KBM-7 (cell line): ENCODE results near the gene SH3RF3.

ENCODE experiments used
- DNase-seq: peaks from one replicate; pipeline ENCODE4 v3.0.0-alpha.2; 2015
- in situ Hi-C: fragments of 300-500 bp; cut with MboI; formaldehyde crosslinking; loops from 2 replicates; pipeline ENCODE4 v1.14.3; 2020; ENCODE audit warnings: low sequenced_read_pairs, low pct_unique_long_range_greater_than_20kb, mixed read lengths

SH3RF3 gene

GRCh38 chr2:109188898-109189297 lies 59.9 kb downstream of the SH3RF3 start:
- DNase-seq = no peak
- in situ Hi-C loops = no loop called here

GRCh38 chr2:109189751-109190150 lies 60.7 kb downstream of the SH3RF3 start:
- in situ Hi-C loops = no loop called here

GRCh38 chr2:109193807-109194619 lies 65.0 kb downstream of the SH3RF3 start:
- no peak for DNase-seq
- in situ Hi-C loops = no loop called here

More at GRCh38 chr2:109189751-109190150, 60.7 kb downstream of the SH3RF3 start:
- DNase-seq = no peak

- no peak for DNase-seq
- in situ Hi-C loops = no loop called here
Observed at GRCh38 chr2:109194620-109194937, 65.6 kb downstream of the SH3RF3 start.

GRCh38 chr2:109195193-109196045 lies 66.4 kb downstream of the SH3RF3 start:
- no peak for DNase-seq
- in situ Hi-C loops = no loop called here

GRCh38 chr2:109196081-109196875 lies 67.3 kb downstream of the SH3RF3 start:
- in situ Hi-C loops = no loop called here
- no peak for DNase-seq

- in situ Hi-C loops = no loop called here
- no peak for DNase-seq
Observed at GRCh38 chr2:109197491-109198418, 68.8 kb downstream of the SH3RF3 start.

GRCh38 chr2:109199790-109200189 lies 70.8 kb downstream of the SH3RF3 start:
- in situ Hi-C loops = no loop called here
- no peak for DNase-seq

GRCh38 chr2:109200616-109201464 lies 71.8 kb downstream of the SH3RF3 start:
- in situ Hi-C loops = no loop called here
- no peak for DNase-seq

GRCh38 chr2:109201465-109202327 lies 72.7 kb downstream of the SH3RF3 start:
- DNase-seq = no peak
- in situ Hi-C loops = no loop called here

- no peak for DNase-seq
- in situ Hi-C loops = no loop called here
Observed at GRCh38 chr2:109202486-109202885, 73.5 kb downstream of the SH3RF3 start.

- in situ Hi-C loops = no loop called here
- no peak for DNase-seq
Observed at GRCh38 chr2:109203246-109204011, 74.4 kb downstream of the SH3RF3 start.

- in situ Hi-C loops = no loop called here
Observed at GRCh38 chr2:109204412-109204811, 75.4 kb downstream of the SH3RF3 start.

GRCh38 chr2:109205447-109205846 lies 76.4 kb downstream of the SH3RF3 start:
- in situ Hi-C loops = no loop called here
- DNase-seq = no peak

More at GRCh38 chr2:109204412-109204811, 75.4 kb downstream of the SH3RF3 start:
- no peak for DNase-seq

- in situ Hi-C loops = no loop called here
- no peak for DNase-seq
Observed at GRCh38 chr2:109206569-109207146, 77.7 kb downstream of the SH3RF3 start.

GRCh38 chr2:109207176-109207575 lies 78.2 kb downstream of the SH3RF3 start:
- DNase-seq = no peak
- in situ Hi-C loops = no loop called here
